HG03060 (cell line): ENCODE data around the gene TBC1D25.
"Not testable (repeated sequence)": the region's sequence is repeated elsewhere in the genome, so short reads cannot be mapped to it uniquely, and the experiment has no call there.

Experiments used
- ATAC-seq: cut with Tn5 transposase; IDR thresholded peaks from one replicate; pipeline ENCODE4 v1.9.1; 2021; ENCODE audit warnings: low read depth, moderate number of reproducible peaks; ENCODE audit not compliant: unreplicated experiment

TBC1D25 gene

DNA sequence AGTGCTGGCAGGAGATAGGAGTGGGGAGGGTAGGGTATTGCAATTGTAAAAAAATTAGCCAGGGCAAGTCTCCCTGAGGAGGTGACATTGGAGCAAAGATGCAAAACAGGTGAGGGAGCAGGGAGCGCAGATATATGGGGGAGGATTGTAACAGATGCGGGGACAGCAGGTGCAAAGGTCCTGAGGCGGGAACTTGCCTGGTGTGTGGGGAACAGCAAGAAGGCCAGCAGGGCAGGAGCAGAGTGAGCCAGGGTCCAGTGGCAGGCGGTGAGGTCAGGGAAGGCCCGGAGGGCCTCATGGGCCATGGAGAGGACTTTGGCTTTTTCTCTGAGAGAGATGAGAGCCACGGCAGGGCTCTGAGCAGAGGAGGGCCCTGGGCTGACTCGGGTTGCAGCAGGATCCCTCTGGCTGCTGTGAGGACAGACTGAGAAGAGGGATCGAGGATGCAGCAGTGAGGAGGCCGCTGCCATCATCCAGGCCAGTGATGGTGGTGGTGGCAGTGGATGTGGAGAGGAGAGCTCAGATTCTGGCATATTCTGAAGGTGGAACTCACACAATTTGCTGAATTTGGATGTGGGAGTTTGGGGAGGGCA is 24.6 kb upstream of the TBC1D25 start:
- no peak for ATAC-seq

DNA sequence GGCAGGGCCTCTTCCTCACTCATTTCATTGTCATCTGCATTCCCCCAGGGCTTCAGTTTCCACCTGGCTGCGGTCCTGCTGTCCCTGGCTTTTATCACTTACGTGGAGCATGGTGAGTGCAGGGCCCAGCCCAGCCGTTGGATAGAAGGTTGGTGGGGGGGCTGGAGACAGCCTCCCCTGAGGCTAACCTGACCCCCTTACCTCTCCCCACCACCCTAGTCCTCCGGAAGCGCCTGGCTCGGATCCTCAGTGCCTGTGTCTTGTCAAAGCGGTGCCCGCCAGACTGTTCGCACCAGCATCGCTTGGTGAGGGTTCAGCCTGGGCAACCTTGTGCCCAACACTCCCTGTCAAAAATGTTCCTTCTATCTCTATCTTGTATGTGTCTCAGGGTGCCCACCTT is 23.7 kb upstream of the TBC1D25 start:
- no peak for ATAC-seq

DNA sequence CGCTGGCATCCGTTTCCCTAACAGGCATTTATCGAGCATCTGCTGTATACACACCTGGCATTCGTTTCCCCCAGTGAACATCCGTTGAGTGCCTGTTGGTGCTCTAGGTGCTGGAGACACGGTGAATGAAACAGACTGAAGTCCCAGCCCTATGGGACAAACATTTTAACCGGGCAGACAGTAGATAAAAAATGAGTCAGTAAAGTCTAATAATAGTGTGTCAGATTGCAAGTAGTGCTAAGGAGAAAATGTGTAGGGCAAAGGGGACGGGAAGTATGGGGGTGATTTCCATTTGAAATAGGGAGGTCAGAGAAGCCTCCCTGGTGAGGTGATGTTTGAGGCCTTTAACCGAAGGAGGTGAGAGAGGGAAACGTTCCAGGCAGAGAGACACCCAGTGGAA is 23.2 kb upstream of the TBC1D25 start:
- ATAC-seq: no peak

- ATAC-seq: no peak
Measured at GRCh38 chrX:48516987-48517386, 22.5 kb upstream of the TBC1D25 start.

DNA sequence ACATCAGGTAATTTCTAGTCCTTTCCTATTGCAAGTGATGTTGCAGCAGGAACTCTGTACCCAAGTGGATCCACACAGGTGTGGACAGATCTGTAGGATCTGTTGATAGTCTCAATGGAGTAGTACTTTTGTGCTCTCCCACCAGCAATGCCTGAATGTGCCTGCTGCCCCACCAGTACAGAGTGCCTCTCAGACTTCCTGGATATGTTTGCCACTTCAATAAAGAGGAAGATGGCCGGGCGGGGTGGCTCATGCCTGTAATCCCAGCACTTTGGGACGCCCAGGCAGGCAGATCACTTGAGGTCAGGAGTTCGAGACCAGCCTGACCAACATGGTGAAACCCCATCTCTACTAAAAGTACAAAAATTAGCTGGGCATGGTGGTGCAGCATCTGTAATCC is 20.0 kb upstream of the TBC1D25 start:
- ATAC-seq: not testable (repeated sequence)

GRCh38 chrX:48520455-48520854 is 19.1 kb upstream of the TBC1D25 start:
- ATAC-seq: no peak

DNA sequence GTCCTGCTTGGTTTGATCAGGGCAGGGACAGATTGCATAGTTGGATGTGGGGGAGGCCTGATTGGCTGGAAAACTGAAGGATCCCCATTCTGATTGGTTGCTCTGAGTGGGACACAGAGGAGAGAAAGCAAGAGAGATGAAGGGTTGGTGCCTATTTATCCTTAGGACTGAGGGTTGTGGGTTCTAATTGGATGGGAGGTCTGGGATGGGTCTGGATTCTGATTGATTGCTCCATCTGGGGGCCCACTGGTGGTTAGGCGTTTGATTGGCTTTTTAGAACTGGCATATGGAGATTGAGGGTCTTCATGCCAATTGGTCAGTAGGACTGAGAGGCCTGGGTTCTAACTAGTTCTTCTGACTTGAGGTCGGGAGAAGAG is 18.6 kb upstream of the TBC1D25 start:
- no peak for ATAC-seq

GRCh38 chrX:48521353-48522243 is 17.9 kb upstream of the TBC1D25 start, which contains the start of gene EBP:
Gene EBP (plus strand): TSS chrX:48521808. CDS start chrX:48523772, 1,964 bp downstream.
- ATAC-seq: peak; percentile 90

- no peak for ATAC-seq
Measured at GRCh38 chrX:48522291-48522690, 17.2 kb upstream of the TBC1D25 start.

DNA sequence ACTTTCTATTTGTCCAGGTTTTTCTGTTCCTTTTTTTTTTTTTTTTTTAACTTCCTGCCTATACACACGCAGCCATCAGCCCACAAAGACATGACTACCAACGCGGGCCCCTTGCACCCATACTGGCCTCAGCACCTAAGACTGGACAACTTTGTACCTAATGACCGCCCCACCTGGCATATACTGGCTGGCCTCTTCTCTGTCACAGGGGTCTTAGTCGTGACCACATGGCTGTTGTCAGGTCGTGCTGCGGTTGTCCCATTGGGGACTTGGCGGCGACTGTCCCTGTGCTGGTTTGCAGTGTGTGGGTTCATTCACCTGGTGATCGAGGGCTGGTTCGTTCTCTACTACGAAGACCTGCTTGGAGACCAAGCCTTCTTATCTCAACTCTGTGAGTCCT is 15.8 kb upstream of the TBC1D25 start:
- ATAC-seq: no peak

- ATAC-seq: not testable (repeated sequence)
Measured at GRCh38 chrX:48525853-48526252, 13.7 kb upstream of the TBC1D25 start.

DNA sequence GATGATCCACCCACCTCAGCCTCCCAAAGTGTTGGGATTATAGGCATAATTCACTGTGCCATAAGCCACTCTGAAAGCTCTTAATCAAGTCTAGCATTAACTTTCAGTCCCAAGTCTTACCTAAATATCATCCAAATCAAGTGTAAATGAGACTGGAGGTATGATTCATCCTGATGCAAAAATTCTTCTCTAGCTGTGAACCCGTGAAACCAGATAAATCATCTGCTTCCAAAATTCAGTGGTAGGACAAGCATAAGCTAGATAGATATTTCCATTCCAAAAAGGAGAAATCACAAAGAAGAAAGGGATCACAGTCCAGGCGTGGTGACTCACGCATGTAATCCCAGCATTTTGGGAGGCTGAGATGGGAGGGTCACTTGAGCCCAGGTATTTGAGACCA is 8.8 kb upstream of the TBC1D25 start:
- ATAC-seq: no peak

DNA sequence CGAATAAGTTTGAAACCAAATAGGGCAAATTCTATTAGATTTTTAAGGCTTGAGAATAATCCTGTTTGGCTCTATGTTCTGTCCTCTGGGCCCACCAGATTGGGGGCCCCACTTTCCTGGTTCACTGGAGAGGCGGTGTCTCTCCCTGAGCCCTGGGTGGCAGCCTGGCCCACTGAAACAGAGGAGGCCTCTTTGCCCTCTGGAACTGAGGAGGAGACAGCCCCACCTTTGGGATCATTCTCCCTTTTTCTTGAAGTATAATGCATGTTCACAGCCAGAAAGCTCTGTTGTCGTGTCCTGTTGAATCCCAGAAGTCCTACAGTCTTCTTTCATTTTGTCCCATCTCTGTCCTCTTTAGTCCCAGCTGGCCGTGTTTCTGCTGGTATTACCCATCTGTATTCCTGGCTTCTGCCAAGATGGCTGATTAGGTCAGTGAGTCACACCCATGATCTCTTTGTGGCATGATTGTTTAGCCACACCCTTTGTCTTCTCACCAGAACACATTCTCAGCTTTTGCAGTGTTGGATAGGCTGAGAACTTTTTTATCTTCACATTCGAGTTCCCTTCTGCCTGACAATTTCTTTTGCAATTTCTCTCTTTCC is 8.1 kb upstream of the TBC1D25 start:
- no peak for ATAC-seq

DNA sequence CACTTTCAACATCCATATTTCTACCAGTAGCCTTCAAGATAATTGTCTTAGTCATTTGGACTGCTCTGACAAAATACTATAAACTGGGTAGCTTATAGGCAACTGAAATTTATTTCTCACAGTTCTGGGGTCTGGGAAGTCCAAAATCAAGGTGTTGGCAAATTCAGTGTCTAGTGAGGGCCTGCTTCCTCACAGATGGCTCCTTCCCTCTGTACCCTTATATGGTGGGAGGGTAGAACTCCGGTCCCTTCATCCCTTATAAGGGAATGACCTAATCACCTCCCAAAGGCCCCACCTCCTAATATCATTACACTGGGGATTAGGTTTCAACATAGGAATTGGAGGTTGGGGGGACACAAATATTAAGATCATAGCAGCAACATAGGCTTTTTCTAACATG is 7.4 kb upstream of the TBC1D25 start:
- ATAC-seq: no peak

GRCh38 chrX:48533165-48533564 is 6.3 kb upstream of the TBC1D25 start:
- no peak for ATAC-seq

- no peak for ATAC-seq
Measured at GRCh38 chrX:48538641-48539344, 721 bp upstream of the TBC1D25 start.

DNA sequence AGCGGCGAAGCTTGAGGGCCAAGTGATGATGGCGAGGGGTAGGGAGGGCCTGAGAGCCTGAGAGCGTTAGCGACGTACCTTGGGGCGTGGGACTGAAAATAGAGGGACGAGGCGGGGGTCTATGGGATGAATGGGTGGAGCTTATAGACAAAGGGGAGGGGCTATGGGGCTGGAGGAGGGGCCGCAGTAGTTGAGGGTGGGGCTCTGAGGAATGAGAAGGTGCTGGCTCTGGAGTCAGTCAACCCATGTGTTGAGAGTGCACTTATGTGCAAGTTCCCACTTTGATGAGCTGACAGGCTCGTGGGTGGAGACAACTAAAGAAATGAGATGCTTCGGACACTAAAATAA is 488 bp downstream of the TBC1D25 start:
- ATAC-seq: no peak

DNA sequence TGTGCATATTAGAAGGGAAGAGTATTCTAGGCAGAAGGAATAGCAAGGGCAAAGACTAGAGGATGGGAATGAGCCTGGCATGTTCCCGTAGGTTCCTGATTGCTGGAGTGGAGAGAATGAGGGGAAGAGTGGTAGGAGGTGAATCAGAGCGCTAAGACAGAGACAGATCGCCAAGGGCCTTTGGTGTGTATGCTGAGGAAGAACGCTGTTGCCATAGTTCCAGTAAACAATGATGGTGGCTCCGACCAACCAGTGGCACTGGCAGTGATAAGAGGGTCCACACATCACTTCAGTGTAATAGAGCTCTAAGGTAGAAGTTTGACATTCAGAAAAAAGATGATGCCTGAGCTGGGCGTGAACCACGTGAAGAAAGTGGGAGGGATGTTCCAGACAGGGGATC is 966 bp downstream of the TBC1D25 start:
- no peak for ATAC-seq

DNA sequence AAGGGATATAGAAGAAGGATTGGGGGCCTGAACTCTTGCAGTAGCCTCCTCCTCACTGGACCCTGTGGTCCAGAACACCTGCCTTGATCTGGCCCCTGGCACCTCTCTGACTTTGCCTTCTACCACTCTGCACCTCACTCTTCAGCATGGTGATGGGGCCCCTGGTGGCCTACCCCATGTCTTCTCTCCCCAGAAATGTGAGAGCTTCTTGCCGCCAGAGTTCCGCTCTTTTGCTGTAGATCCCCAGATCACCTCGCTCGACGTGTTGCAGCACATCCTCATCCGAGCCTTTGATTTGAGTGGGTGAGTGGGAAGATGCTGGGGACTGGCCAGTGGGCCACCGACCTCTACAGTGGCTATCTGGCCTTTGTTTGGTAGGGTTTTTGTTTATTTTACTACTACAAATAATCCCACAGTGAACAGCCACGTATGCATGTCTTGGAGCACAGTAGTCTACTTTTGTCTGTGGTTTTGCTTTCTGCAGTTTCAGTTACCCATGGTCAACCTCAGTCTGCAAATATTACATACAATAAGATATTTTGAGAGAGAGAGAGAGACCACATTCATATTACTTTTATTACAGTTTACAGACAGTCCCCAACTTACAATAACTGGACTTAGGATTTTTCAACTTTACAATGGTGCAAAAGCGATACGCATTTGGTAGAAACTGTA is 1.8 kb downstream of the TBC1D25 start:
- ATAC-seq: no peak

DNA sequence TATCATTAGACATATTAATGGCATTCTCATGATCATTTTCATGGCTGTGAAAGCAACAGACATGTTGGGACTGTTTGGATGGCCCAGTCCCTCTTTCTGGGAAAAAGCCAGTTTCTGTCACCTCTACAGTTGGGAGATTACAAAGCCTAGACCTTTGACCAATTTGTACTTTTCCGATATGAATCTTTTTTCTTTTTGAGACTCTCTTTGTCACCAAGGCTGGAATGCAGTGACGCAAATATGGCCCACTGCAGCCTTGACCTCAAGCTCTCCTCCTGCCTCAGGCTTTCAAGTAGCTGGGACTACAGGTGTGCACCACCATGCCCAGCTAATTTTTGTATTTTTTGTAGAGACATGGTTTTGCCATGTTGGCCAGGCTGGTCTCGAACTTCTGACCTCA is 9.4 kb downstream of the TBC1D25 start:
- ATAC-seq: no peak
